Colonic mucosa (tissue), 4 donors: ENCODE measurements around the gene PACS1. TPM values are rescaled to one million over a fixed set of nuclear protein-coding genes. Genes with fewer than 3 reads are reported as not detected.

Experiments used
- DNase-seq: peaks from one replicate; pipeline ENCODE4 v3.0.0-alpha.2; 2020
- H3K27ac ChIP-seq: fragments of 200-600 bp; one replicate; pipeline ENCODE4 v1.8.0; 2021
- H3K27me3 ChIP-seq: fragments of 200-600 bp; one replicate; pipeline ENCODE4 v1.8.0; 2021
- H3K36me3 ChIP-seq: fragments of 200-600 bp; one replicate; pipeline ENCODE4 v1.8.0; 2021
- H3K4me1 ChIP-seq: fragments of 200-600 bp; one replicate; pipeline ENCODE4 v1.8.0; 2021; ENCODE audit warnings: mild to moderate bottlenecking
- H3K4me3 ChIP-seq: fragments of 200-600 bp; one replicate; pipeline ENCODE4 v1.8.0; 2021
- H3K9ac ChIP-seq, 2 donors: one replicate each; pipeline ENCODE4 v1.7.0; 2013; ENCODE audit warnings: control low read depth in 2 of 2, low read depth in 2 of 2, low read length in 2 of 2
- H3K9me3 ChIP-seq: fragments of 200-600 bp; one replicate; pipeline ENCODE4 v1.8.0; 2021
- CTCF ChIP-seq: fragments of 200-600 bp; IDR thresholded peaks from one replicate; pipeline ENCODE4 v1.8.0; 2022; ENCODE audit warnings: antibody characterized with exemption, mild to moderate bottlenecking
- intact Hi-C: fragments of 100-400 bp; cut with DNase I; formaldehyde crosslinking; loops from one replicate; pipeline ENCODE4 v1.14.1; 2022
- total RNA-seq, 2 donors: library from RNA; stranded (reverse); fragmentation: NEBNext Ultra II Directional in 1 of 2; extraction: Animal tissue kit (Norgen Biotek cat#: 25700) in 1 of 2; gene quantifications; one replicate each; pipeline ENCODE4 v1.2.1, GENCODE V29; 2021
- donor health status: healthy.
- donor health status: DM: no; HTN: no; CAD: no.
- donor health status: DM: no; HTN: no; CAD: no.

PACS1 gene
- total RNA-seq, 2 donors from 2014 or later, result 10.1 to 20.9 TPM

GRCh38 chr11:66124564-66124963 lies 54.5 kb downstream of the PACS1 start:
- intact Hi-C loops, result no loop called here
- H3K27me3 ChIP-seq, result no peaks in the 10 kb centered on the region
- H3K36me3 ChIP-seq, result no peaks in the 10 kb centered on the region
- no peak for TF ChIP-seq CTCF
- H3K27ac ChIP-seq, result no peak overlapping the region
- H3K9me3 ChIP-seq, result no peaks in the 10 kb centered on the region
- no peak overlapping the region for H3K9ac ChIP-seq
- no peak for DNase-seq
- H3K4me1 ChIP-seq, result peaks cover 3% of the 10 kb centered on the region
- no peak overlapping the region for H3K4me3 ChIP-seq

- DNase-seq, result no peak
- Histone ChIP-seq H3K27ac (no peak overlapping the region), H3K27me3 (no peaks in the 10 kb centered on the region), H3K4me3 (no peak overlapping the region), H3K36me3 (no peaks in the 10 kb centered on the region), H3K4me1 (peaks cover 3% of the 10 kb centered on the region), H3K9me3 (no peaks in the 10 kb centered on the region), H3K9ac (no peak overlapping the region)
- intact Hi-C loops, result no loop called here
- no peak for TF ChIP-seq CTCF
These were observed 56.0 kb downstream of the PACS1 start for GRCh38 chr11:66126064-66126463.

GRCh38 chr11:66126808-66127555 lies 56.9 kb downstream of the PACS1 start:
- Histone ChIP-seq H3K4me3 (no peak overlapping the region), H3K9ac (no peak overlapping the region), H3K27me3 (no peaks in the 10 kb centered on the region), H3K4me1 (peaks cover 3% of the 10 kb centered on the region), H3K27ac (peak overlapping the region; percentile 13), H3K9me3 (no peaks in the 10 kb centered on the region), H3K36me3 (no peaks in the 10 kb centered on the region)
- intact Hi-C loops, result no loop called here
- TF ChIP-seq CTCF, result no peak
- DNase-seq, result peak; percentile 32

GRCh38 chr11:66130978-66131377 lies 60.9 kb downstream of the PACS1 start:
- Histone ChIP-seq H3K36me3 (no peaks in the 10 kb centered on the region), H3K9ac (no peak overlapping the region), H3K9me3 (no peaks in the 10 kb centered on the region), H3K27me3 (no peaks in the 10 kb centered on the region), H3K4me3 (no peak overlapping the region), H3K4me1 (peaks cover under 1% of the 10 kb centered on the region), H3K27ac (no peak overlapping the region)
- no peak for DNase-seq
- no peak for TF ChIP-seq CTCF
- intact Hi-C loops, result no loop called here

- no peak for DNase-seq
- Histone ChIP-seq H3K4me1 (no peaks in the 10 kb centered on the region), H3K9me3 (no peaks in the 10 kb centered on the region), H3K9ac (no peak overlapping the region), H3K27me3 (no peaks in the 10 kb centered on the region), H3K27ac (no peak overlapping the region), H3K36me3 (no peaks in the 10 kb centered on the region), H3K4me3 (no peak overlapping the region)
- no peak for TF ChIP-seq CTCF
- intact Hi-C loops, result no loop called here
These were observed 62.0 kb downstream of the PACS1 start for GRCh38 chr11:66131937-66132632.
